ENCODE data around the gene WDFY2.

GRCh38 chr13:51629491-51630287 lies 45.4 kb downstream of the WDFY2 start:
- no peak for TF ChIP-seq CTCF (IDR thresholded peaks at IDR 0.05)
- no peak for TF ChIP-seq POLR2AphosphoS5 (IDR thresholded peaks at IDR 0.05)
- no peak for TF ChIP-seq POLR2A (IDR thresholded peaks at IDR 0.05)

Measured in stomach (tissue), 4 donors.